GM12892 (cell line): ENCODE results near the gene CLTC.

Source experiments
- POLR2A ChIP-seq: IDR thresholded peaks from 2 replicates; pipeline ENCODE4 v1.6.1; 2011; ENCODE audit warnings: low read depth, low read length, control low read depth
- POLR2AphosphoS5 ChIP-seq: IDR thresholded peaks from 2 replicates; pipeline ENCODE4 v1.6.1; 2011; ENCODE audit warnings: low read depth, low read length, control low read depth
- TAF1 ChIP-seq: IDR thresholded peaks from 2 replicates; pipeline ENCODE4 v1.6.1; 2011; ENCODE audit warnings: low read depth, mild to moderate bottlenecking, control low read depth, low read length, borderline replicate concordance

DNA sequence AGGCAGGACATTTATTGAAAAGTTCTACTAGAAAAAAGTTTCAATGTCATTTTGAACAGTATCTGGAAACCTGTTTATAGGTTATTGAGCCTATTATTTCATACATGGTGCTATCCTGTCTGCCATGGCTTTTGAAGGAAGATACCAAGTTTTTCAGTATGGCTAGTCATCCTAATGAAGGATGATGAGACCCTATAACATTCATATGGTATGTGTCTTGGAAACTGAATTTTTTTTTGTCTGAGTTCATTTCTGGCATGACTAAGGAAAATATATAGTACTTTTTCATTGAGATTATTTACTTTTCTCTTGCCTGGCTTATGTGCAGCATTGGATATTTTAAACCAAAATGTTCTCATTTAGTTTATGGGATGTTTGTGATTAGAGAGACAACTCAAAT, 30.2 kb downstream of the CLTC start:
- TF ChIP-seq POLR2AphosphoS5 (no peak), POLR2A (no peak), TAF1 (no peak)
